Testis (tissue), 2 donors: ENCODE data around the gene EFNB1.

ENCODE experiments used
- CTCF ChIP-seq, 3 experiments: fragments of 450-650 bp in 2 of 3; fragments of 200-600 bp in 1 of 3; sonication (generic) in 1 of 3; IDR thresholded peaks; one replicate each; pipeline ENCODE4 v1.5.1; 2016 to 2019; ENCODE audit warnings: antibody characterized with exemption in 3 of 3, mild to moderate bottlenecking in 2 of 3, moderate library complexity in 1 of 3
- POLR2A ChIP-seq: fragments of 450-650 bp; IDR thresholded peaks from one replicate; pipeline ENCODE4 v1.6.1; 2017; ENCODE audit warnings: antibody characterized with exemption, mild to moderate bottlenecking, moderate library complexity

- no peak for TF ChIP-seq CTCF (IDR thresholded peaks at IDR 0.05)
- no peak for TF ChIP-seq POLR2A
Observed at GRCh38 chrX:68832101-68832416, 3.2 kb downstream of the EFNB1 start.
